GM18499 (cell line): ENCODE results near the gene BCAN.

ENCODE experiments used
- ATAC-seq: cut with Tn5 transposase; IDR thresholded peaks from one replicate; pipeline ENCODE4 v1.9.1; 2021; ENCODE audit warnings: moderate number of reproducible peaks; ENCODE audit not compliant: insufficient read depth, unreplicated experiment

The BCAN gene

GRCh38 chr1:156671804-156672203 lies 29.9 kb downstream of the BCAN start:
- no peak for ATAC-seq

DNA sequence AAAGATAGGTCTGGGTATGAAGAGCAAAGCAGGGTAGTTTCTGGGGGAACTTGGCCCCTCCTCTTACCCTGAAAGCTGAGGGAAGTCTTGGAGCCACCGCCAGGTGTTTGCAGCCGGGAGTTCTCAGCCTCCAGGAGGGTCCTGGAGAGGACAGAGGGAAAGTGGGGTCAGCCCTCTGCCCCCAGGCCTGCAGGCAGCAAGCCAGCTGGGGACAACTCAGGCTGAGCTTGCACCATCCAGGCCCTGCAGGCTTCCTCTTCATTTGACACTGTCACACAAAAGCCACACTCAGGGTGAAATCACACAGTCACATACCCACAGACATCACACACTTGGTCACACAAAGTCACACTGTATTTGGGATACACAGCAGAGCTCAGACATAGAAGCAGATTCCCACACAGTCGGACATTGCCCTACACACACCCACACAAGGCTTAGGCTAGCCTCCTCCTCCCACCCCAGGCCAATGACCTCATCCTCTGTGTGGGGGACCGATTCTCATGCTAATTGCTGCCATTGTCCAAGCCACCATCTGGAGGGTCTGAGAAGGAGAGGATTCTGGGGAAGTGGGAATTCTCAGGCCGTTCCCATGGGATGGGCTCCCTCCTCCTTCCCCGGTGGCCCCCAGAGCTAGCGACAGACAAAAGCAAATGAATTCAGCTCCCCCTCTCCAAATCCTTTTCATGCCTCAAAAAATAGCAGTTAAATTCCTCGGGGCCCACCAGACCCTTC lies 31.6 kb downstream of the BCAN start:
- no peak for ATAC-seq

DNA sequence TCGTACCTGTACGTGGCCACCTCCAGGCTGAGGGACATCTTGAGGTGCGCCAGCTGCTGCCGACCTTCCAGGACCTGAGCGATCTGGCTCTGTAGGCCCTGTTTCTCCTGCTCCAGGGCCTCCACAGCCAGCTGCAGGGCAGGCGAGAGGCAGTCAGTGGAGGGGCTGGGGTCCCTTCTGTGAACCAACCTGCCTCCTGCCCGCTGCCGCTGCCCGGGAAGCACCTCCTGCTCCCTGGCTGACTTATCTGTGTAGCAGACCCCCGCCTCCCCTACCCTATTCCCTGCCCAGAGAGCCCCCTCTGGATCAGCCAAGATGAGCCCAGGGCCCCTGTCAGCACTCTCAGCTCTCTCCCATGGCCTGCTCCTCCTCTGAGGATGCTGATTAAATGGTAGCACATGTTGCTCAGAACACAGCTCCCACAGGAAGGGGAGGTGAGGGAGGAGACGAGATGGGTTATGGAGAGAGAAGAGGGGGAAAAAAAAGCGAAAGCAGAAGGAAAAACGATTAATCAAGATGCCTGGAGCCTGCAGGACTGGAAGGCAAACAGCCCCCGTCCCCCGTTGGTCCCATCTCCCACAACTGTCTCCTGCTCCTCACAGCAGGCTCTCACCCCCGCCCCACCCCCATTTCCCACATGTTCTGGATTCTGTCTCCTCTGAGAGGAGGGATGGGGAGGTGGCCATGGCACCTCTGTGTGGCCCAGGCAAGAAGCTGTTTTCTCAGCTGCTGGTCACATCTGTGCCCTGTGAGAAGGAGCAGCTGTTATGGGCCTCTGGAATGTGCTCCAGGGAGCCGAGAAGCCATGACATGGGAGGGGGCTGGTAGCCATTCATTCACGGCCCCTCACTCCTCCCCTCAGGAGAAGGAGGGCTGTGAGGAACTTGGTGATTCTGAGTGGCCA lies 33.5 kb downstream of the BCAN start:
- ATAC-seq = no peak

GRCh38 chr1:156676114-156676819 lies 34.4 kb downstream of the BCAN start:
- no peak for ATAC-seq

DNA sequence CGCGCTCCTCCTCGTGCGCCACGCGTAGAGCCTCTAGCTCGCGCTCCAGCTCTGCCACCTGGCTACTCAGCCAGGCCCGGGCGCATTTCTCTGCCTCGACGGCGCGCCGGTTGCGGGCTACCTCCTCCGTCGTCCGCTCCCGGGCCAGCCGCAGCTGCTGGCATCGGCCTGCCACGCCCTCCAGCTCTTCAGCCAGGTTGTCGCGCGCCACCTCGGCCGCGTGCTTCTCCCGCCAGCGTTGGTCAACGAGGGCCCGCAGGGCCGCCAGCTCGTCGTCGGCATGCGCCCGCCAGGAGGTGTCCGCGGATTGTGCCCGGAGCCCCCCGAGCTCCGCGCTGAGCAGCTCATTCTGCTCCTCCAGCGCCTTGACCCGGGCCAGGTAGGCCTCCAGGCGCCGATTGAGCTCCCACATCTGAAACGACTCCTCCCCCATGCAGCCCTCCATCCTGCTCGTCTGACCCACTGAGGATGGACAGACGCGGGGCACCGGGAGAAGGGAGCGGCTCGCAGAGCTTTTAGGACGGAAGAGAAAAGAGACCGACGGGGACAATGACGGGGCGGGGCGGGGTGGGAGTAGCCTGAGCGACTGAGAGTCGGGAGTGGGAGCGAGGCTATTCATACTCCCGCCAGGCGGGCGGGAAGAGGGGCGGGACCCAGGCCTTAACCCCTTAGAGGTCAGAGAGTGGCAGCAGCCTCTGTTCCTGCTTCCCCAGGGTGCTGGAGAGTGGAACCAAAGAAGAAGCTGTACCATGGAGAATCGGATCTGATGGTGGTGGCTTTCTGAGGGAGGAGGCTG lies 35.1 kb downstream of the BCAN start, which contains the start of gene NES:
NES (minus strand) TSS at position 588 of the 796 bp plus-strand sequence; CDS start at position 445, 143 bp downstream.
- ATAC-seq = no peak

GRCh38 chr1:156677616-156678596 lies 36.0 kb downstream of the BCAN start:
- no peak for ATAC-seq

- ATAC-seq = no peak
Observed at GRCh38 chr1:156680056-156680455, 38.1 kb downstream of the BCAN start.

- no peak for ATAC-seq
Observed at GRCh38 chr1:156681196-156681960, 39.5 kb downstream of the BCAN start.

DNA sequence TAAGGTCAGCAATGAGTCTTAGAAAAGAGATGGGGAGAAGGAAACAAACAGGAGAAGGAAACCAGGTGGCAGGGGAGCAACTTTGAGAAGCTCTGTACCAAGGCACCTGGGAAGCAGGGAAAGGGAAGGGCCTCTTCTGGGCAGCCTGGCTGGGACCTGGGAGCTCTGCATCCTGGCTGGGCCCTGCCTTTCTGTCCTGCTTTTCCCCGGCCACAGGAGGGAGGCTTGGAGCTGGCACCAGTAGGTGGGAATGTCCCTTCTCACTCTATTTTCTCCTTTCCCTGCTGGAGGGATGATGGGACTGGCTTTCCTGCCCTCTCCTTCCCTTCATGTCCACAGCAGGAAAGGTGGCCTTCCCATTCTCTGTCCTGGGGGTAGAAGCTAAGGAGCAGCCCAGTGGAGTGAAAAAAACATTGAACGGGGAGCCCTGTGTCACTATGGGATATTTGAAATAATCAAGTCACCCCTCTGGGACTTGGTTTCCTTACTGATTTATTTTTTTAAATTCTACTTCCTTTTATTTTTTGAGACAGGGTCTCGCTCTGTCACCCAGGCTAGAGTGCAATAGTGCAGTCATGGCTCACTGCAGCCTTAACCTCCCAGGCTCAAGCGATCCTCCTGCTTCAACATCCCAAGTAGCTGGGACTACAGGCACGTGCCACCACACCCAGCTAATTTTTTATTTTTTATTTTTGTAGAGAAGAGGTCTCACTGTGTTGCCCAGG lies 40.4 kb downstream of the BCAN start:
- no peak for ATAC-seq

GRCh38 chr1:156684227-156684782 lies 42.4 kb downstream of the BCAN start:
- no peak for ATAC-seq

GRCh38 chr1:156689035-156689952 lies 47.4 kb downstream of the BCAN start:
- ATAC-seq = no peak

GRCh38 chr1:156689953-156690674 lies 48.2 kb downstream of the BCAN start:
- ATAC-seq = no peak

- no peak for ATAC-seq
Observed at GRCh38 chr1:156690675-156691036, 48.7 kb downstream of the BCAN start.

GRCh38 chr1:156691191-156691590 lies 49.3 kb downstream of the BCAN start:
- no peak for ATAC-seq

DNA sequence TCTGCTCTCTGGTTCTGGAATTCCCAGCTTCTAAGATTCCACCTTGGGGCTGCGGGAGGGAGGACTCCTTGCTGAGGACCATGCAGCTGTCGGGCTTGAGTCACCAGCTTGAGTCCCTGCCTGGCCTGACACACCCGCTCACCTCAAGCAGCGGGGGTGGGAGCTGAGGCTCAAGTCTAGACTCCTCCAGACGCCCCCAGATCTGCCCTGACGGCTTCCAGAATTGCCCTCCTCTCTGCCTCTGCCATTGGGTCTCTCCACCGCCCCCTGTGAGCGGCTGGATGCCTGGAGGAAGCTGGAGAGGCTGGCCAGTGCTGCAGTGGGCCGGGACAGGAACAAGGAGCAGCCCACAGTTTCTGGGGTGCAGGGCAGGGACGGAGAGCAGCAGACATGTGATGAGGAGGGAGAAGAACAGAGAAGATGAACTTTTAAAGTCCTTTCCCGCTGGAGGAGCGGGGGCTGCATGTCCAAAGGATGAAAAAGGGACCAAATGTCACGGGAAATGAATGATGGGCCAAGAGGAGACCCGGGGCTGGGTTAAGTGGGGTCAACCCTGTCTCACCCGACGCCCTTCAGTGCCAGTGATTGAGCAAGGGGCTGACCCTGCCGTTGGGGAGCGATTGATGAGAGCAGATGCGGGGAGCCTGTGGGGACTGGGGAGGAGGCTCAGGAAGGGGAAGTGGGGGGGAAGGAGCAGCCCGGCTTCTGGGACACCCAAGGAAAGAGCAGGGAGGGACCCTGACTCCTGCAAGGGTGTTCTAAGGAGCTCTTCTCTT lies 49.9 kb downstream of the BCAN start:
- ATAC-seq = no peak
